ENCODE data around the gene KCTD15.
A peak's percentile ranks its signal among the peaks of the same experiment; 100 is the strongest.

KCTD15 gene

DNA sequence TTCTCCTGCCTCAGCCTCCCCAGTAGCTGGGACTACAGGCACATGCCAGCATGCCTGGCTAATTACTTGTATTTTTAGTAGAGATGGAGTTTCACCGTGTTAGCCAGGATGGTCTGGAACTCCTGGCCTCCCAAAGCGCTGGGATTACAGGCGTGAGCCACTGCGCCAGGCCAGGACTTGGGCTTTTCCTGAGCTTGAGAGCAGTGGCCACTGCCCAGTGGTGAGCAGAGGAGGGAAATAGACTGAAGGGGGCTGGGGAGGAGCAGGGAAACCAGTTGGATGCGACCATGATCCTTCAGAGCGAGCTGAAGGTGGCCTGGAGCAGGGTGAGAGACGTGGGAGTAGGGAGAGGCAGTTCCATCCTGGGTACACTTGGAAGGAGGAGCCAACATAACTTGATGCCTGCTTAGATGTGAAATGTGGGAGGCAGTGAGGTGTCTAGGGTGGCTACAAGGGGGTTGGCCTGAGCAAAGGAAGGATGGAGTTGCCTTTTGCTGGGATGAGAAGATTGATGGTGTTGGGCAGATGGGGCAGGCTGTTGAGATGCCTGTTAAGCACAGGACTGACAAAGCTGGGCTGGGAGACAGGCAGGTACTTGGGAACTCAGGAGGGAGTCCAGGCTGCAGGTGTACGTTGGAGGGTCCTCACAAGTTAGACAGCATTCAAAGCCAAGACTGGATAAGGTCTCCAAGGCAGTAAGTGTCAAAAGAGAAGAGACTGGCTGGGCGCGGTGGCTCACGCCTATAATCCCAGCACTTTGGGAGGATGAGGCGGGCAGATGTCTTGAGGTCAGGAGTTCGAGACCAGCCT lies 31.8 kb downstream of the KCTD15 start:
- no peak for DNase-seq
- Mint-ChIP-seq H3K4me1 (peaks cover 15% of the 10 kb centered on the region), H3K4me3 (no peak overlapping the region), H3K27me3 (ENCODE audit: low read depth, poor library complexity) (peaks cover 7% of the 10 kb centered on the region), H3K9me3 (no peaks in the 10 kb centered on the region), H3K36me3 (ENCODE audit: low read depth) (no peaks in the 10 kb centered on the region), H3K27ac (no peak overlapping the region)
- TF ChIP-seq, protein P1, sequence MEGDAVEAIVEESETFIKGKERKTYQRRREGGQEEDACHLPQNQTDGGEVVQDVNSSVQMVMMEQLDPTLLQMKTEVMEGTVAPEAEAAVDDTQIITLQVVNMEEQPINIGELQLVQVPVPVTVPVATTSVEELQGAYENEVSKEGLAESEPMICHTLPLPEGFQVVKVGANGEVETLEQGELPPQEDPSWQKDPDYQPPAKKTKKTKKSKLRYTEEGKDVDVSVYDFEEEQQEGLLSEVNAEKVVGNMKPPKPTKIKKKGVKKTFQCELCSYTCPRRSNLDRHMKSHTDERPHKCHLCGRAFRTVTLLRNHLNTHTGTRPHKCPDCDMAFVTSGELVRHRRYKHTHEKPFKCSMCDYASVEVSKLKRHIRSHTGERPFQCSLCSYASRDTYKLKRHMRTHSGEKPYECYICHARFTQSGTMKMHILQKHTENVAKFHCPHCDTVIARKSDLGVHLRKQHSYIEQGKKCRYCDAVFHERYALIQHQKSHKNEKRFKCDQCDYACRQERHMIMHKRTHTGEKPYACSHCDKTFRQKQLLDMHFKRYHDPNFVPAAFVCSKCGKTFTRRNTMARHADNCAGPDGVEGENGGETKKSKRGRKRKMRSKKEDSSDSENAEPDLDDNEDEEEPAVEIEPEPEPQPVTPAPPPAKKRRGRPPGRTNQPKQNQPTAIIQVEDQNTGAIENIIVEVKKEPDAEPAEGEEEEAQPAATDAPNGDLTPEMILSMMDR (IDR thresholded peaks at IDR 0.05): no peak

DNA sequence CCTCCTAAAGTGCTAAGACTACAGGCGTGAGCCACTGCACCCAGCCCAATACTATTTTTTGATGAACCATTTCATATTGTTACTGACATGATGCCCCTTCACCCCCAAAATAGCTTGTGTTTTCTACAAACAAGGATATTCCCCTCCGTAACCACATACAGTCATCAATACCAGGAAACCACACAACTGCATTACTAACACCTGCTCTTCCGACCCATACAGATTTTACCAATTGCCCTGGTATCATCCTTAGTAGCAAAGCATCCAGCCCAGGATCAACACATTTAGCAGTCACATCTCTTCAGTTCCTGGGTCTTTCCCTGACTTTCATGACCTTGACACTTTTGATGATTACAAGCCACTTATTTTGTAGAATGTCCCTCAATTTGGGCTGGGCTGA lies 33.6 kb downstream of the KCTD15 start:
- H3K9me3 Mint-ChIP-seq: no peaks in the 10 kb centered on the region
- no peak overlapping the region for H3K4me3 Mint-ChIP-seq
- no peak overlapping the region for H3K27ac Mint-ChIP-seq
- DNase-seq: no peak
- H3K27me3 Mint-ChIP-seq (ENCODE audit: low read depth, poor library complexity): peaks cover 7% of the 10 kb centered on the region
- TF ChIP-seq, protein P1 (IDR thresholded peaks at IDR 0.05): no peak
- H3K36me3 Mint-ChIP-seq (ENCODE audit: low read depth): no peaks in the 10 kb centered on the region
- peaks cover 15% of the 10 kb centered on the region for H3K4me1 Mint-ChIP-seq

DNA sequence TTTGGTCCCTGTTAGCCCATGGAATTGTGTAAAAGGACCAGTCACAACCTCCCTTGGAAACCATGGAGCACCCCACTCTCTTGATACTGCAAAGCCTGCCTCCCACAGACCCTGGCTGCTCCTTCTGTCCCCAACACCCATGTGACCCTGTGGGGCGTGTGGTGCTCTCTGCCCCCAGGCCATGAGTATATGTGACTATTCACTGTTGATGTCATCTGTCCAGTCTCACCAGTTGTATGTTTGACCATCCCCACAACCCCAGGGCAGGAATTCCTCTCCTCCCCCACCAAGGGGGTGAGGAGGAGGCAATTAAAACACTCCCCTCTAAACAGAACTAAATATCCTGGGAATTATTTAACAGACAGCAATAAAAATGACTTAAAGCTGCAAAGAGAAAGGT lies 35.2 kb downstream of the KCTD15 start:
- H3K27ac Mint-ChIP-seq: peak overlapping the region; percentile 52
- no peaks in the 10 kb centered on the region for H3K9me3 Mint-ChIP-seq
- H3K4me3 Mint-ChIP-seq: no peak overlapping the region
- H3K36me3 Mint-ChIP-seq (ENCODE audit: low read depth): no peaks in the 10 kb centered on the region
- TF ChIP-seq, protein P1 (IDR thresholded peaks at IDR 0.05): no peak
- peaks cover 15% of the 10 kb centered on the region for H3K4me1 Mint-ChIP-seq
- DNase-seq: no peak
- peaks cover 7% of the 10 kb centered on the region for H3K27me3 Mint-ChIP-seq (ENCODE audit: low read depth, poor library complexity)

DNA sequence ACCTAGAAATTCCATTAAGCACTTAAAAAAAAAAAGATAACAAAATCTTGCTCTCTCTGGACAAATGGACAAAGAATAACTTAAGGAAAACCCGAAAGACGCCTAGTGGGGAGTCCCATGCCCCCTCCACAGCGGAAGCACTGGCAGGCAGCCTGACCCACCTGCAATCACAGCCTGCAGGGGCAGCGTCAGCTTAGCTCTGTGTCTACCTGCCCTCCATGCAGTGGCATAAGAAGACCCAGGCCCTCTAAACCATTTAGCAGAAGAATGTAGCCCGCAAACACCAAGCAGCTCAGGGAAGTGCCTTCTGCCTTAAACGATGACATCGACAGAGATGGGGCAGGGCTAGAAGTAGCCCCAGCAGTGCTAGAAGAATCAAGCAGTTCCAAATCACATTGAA lies 36.0 kb downstream of the KCTD15 start:
- no peak overlapping the region for H3K4me3 Mint-ChIP-seq
- H3K9me3 Mint-ChIP-seq: no peaks in the 10 kb centered on the region
- H3K36me3 Mint-ChIP-seq (ENCODE audit: low read depth): no peaks in the 10 kb centered on the region
- TF ChIP-seq, protein P1 (IDR thresholded peaks at IDR 0.05): no peak
- no peak for DNase-seq
- H3K27ac Mint-ChIP-seq: no peak overlapping the region
- H3K4me1 Mint-ChIP-seq: peaks cover 15% of the 10 kb centered on the region
- H3K27me3 Mint-ChIP-seq (ENCODE audit: low read depth, poor library complexity): peaks cover 4% of the 10 kb centered on the region

DNA sequence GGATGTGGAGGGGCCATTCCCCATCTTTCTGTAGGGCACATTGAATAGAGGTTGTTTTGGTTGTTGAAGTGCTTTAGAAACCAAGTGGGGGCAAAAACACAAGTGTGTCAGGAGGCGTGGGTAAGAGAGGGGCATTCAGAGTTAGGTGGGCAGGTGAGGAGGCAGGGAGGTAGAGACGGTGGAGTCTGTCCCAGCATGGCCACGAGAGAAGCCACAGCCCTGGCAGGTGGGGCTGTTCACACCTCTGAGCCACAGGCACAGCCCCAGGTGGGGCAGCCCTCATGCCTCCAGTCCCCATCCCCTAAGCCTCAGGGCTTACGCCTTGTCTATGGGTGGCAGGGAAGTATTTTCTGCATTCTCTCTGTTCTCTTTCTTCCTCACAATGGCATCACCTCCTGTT lies 43.7 kb downstream of the KCTD15 start:
- Mint-ChIP-seq H3K36me3 (ENCODE audit: low read depth) (no peaks in the 10 kb centered on the region), H3K9me3 (no peaks in the 10 kb centered on the region)

More for the DNA sequence above, 43.7 kb downstream of the KCTD15 start:
- no peaks in the 10 kb centered on the region for H3K4me1 Mint-ChIP-seq
- no peak overlapping the region for H3K4me3 Mint-ChIP-seq
- DNase-seq: no peak
- TF ChIP-seq, protein P1 (IDR thresholded peaks at IDR 0.05): no peak
- H3K27ac Mint-ChIP-seq: no peak overlapping the region
- H3K27me3 Mint-ChIP-seq (ENCODE audit: low read depth, poor library complexity): peaks cover 13% of the 10 kb centered on the region

All from nephron progenitor cell (in vitro differentiated cells).